IMR-90 (cell line): ENCODE results near the gene FBXW7.

Experiments
- BHLHE40 ChIP-seq: fragments of 150-350 bp; IDR thresholded peaks from 2 replicates; pipeline ENCODE4 v1.6.1; 2016; ENCODE audit warnings: mild to moderate bottlenecking, low read depth, low read length
- CTCF ChIP-seq: conservative IDR thresholded peaks from 2 replicates; pipeline ENCODE4 v1.5.1; 2012; ENCODE audit warnings: mild to moderate bottlenecking, low read depth, low read length, improper control_type of control experiment
- FOS ChIP-seq: fragments of 150-350 bp; IDR thresholded peaks from 2 replicates; pipeline ENCODE4 v1.6.1; 2016; ENCODE audit warnings: low read depth, low read length
- MAFK ChIP-seq: IDR thresholded peaks from 2 replicates; pipeline ENCODE4 v1.6.1; 2012; ENCODE audit warnings: low read depth, low read length, improper control_type of control experiment
- MAZ ChIP-seq: IDR thresholded peaks from 2 replicates; pipeline ENCODE4 v1.6.1; 2012; ENCODE audit warnings: low read depth, mild to moderate bottlenecking, low read length, improper control_type of control experiment, moderate library complexity, borderline replicate concordance
- MXI1 ChIP-seq: IDR thresholded peaks from 2 replicates; pipeline ENCODE4 v1.6.1; 2012; ENCODE audit warnings: low read depth, mild to moderate bottlenecking, low read length, moderate library complexity, borderline replicate concordance
- POLR2A ChIP-seq: IDR thresholded peaks from 2 replicates; pipeline ENCODE4 v1.6.1; 2012; ENCODE audit warnings: mild to moderate bottlenecking, low read depth, low read length
- RAD21 ChIP-seq: IDR thresholded peaks from 2 replicates; pipeline ENCODE4 v1.6.1; 2012; ENCODE audit warnings: low read length, improper control_type of control experiment
- RCOR1 ChIP-seq: IDR thresholded peaks from 2 replicates; pipeline ENCODE4 v1.6.1; 2012; ENCODE audit warnings: mild to moderate bottlenecking, low read length, improper control_type of control experiment; ENCODE audit not compliant: insufficient replicate concordance
- RFX5 ChIP-seq: IDR thresholded peaks from 2 replicates; pipeline ENCODE4 v1.8.0; 2012; ENCODE audit warnings: low read depth, mild to moderate bottlenecking, low read length, moderate library complexity
- SMC3 ChIP-seq: fragments of 150-350 bp; IDR thresholded peaks from 2 replicates; pipeline ENCODE4 v1.6.1; 2016; ENCODE audit warnings: low read depth, mild to moderate bottlenecking, antibody characterized with exemption, low read length, moderate library complexity

- no peak for TF ChIP-seq CTCF
- no peak for TF ChIP-seq MAZ
- TF ChIP-seq FOS = no peak
- TF ChIP-seq RAD21 = no peak
- no peak for TF ChIP-seq RFX5
- TF ChIP-seq MAFK = no peak
- TF ChIP-seq MXI1 = no peak
- TF ChIP-seq SMC3 = no peak
- no peak for TF ChIP-seq POLR2A
- no peak for TF ChIP-seq RCOR1
- no peak for TF ChIP-seq BHLHE40
Measured at GRCh38 chr4:152281211-152281610, 254.7 kb downstream of the FBXW7 start.
